HepG2 (cell line): Measurements from ENCODE around the gene LRPAP1. TPM values are rescaled to one million over a fixed set of nuclear protein-coding genes. Genes with fewer than 3 reads are reported as not detected.

ENCODE experiments used
- ATAC-seq: fragments of 200-7000 bp; cut with Tn5 transposase; 3 replicates; pipeline ENCODE4 v1.9.1; 2020; ENCODE audit warnings: mild to moderate bottlenecking, moderate library complexity
- BruUV-seq: library from RNA; stranded (reverse); fragments of 400-500 nt; replicated peaks from 2 replicates; lab custom pipeline; 2021; lab: Mats Ljungman, UMichigan
- CTCF ChIA-PET: fragments of 300-600 bp; formaldehyde crosslinking; extraction: SDS; loops from one replicate; lab custom pipeline; 2021; ENCODE audit warnings: low total read pairs, inconsistent platforms, low intra/inter-chr PET ratio; lab: Yijun Ruan, JAX
- POLR2A ChIA-PET: fragments of 350-600 bp; sonication (Branson Sonifier 250); formaldehyde crosslinking; loops from one replicate; lab custom pipeline; 2020; ENCODE audit warnings: antibody characterized with exemption, inconsistent platforms; lab: Yijun Ruan, JAX
- DNase-seq: peaks from one replicate; pipeline ENCODE4 v3.0.0-alpha.2; 2015; ENCODE audit warnings: low spot score
- FAIRE-seq: peaks from 3 replicates; lab custom pipeline; 2011; peaks lifted over from hg19 to GRCh38; lab: Jason Lieb, UNC
- H2AFZ ChIP-seq: one replicate; pipeline ENCODE4 v1.6.1; 2011; ENCODE audit warnings: low read length, inconsistent platforms
- H3K27ac ChIP-seq: fragments of 300-600 bp; 3 replicates; pipeline ENCODE4 v1.8.0; 2011; ENCODE audit warnings: mixed run types, mild to moderate bottlenecking, mixed read lengths, low read length, inconsistent platforms; ENCODE audit not compliant: insufficient read depth; ENCODE audit errors: extremely low read length
- H3K27me3 ChIP-seq, 2 experiments: fragments of 200-600 bp in 1 of 2; 2 replicates in 1 of 2; 3 replicates in 1 of 2; pipeline versions ENCODE4 v1.6.0 to v1.8.0; 2011; ENCODE audit warnings: low read length in 2 of 2, mild to moderate bottlenecking in 2 of 2, moderate library complexity in 2 of 2, inconsistent platforms in 1 of 2; ENCODE audit not compliant: insufficient read depth in 2 of 2, control insufficient read depth in 1 of 2
- H3K36me3 ChIP-seq, 2 experiments: fragments of 200-600 bp in 1 of 2; replicated peaks in 1 of 2; 2 replicates in 1 of 2; 3 replicates in 1 of 2; pipeline versions ENCODE4 v1.5.1 to v1.8.0; 2011; ENCODE audit warnings: low read length in 2 of 2, inconsistent platforms in 1 of 2; ENCODE audit not compliant: insufficient read depth in 2 of 2, control insufficient read depth in 1 of 2
- H3K4me1 ChIP-seq: 2 replicates; pipeline ENCODE4 v1.5.1; 2012; ENCODE audit warnings: low read length, inconsistent platforms; ENCODE audit not compliant: insufficient read depth
- H3K4me2 ChIP-seq: 2 replicates; pipeline ENCODE4 v1.6.0; 2011; ENCODE audit warnings: low read depth, low read length, inconsistent platforms
- H3K4me3 ChIP-seq, 3 experiments: fragments of 200-600 bp in 1 of 3; sonication (generic), shearing (Covaris generic) in 1 of 3; replicated peaks in 1 of 3; 2 replicates each; pipeline ENCODE4 v1.5.1; 2011 to 2016; ENCODE audit warnings: low read length in 3 of 3, inconsistent platforms in 2 of 3, low read depth in 2 of 3, mild to moderate bottlenecking in 2 of 3, control low read depth in 1 of 3, mixed read lengths in 1 of 3; ENCODE audit not compliant: insufficient read depth in 1 of 3
- H3K79me2 ChIP-seq: one replicate; pipeline ENCODE4 v1.6.1; 2011; ENCODE audit warnings: low read length, inconsistent platforms; ENCODE audit not compliant: insufficient read depth
- H3K9ac ChIP-seq: 2 replicates; pipeline ENCODE4 v1.6.0; 2011; ENCODE audit warnings: mild to moderate bottlenecking, low read depth, low read length, inconsistent platforms; ENCODE audit not compliant: insufficient read depth
- H3K9me3 ChIP-seq: 2 replicates; pipeline ENCODE4 v1.5.1; 2012; ENCODE audit warnings: mild to moderate bottlenecking, low read length
- H4K20me1 ChIP-seq: 2 replicates; pipeline ENCODE4 v1.6.0; 2011; ENCODE audit warnings: inconsistent platforms, mild to moderate bottlenecking, low read length, moderate library complexity; ENCODE audit not compliant: insufficient read depth
- AGO1 ChIP-seq: fragments of 200-400 bp; formaldehyde crosslinking; IDR thresholded peaks from 2 replicates; pipeline ENCODE4 v1.6.1; 2017; ENCODE audit warnings: mild to moderate bottlenecking, low read depth, low read length, moderate library complexity; ENCODE audit not compliant: poor library complexity, severe bottlenecking
- AKAP8 ChIP-seq: sonication (generic); formaldehyde crosslinking; IDR thresholded peaks from 2 replicates; pipeline ENCODE4 v1.5.1; 2020; ENCODE audit warnings: mild to moderate bottlenecking, missing genetic modification reagents
- HNRNPLL ChIP-seq: fragments of 200-400 bp; formaldehyde crosslinking; IDR thresholded peaks from 2 replicates; pipeline ENCODE4 v1.6.1; 2017; ENCODE audit warnings: mild to moderate bottlenecking, low read depth, low read length; ENCODE audit not compliant: poor library complexity, severe bottlenecking
- NCOR1 ChIP-seq: fragments of 200-600 bp; sonication (generic); IDR thresholded peaks from 2 replicates; pipeline ENCODE4 v1.7.0; 2017; ENCODE audit warnings: antibody characterized with exemption, low read length, borderline replicate concordance
- NFRKB ChIP-seq: fragments of 450-650 bp; IDR thresholded peaks from 2 replicates; pipeline ENCODE4 v1.6.1; 2017
- PAXIP1 ChIP-seq: sonication (generic); formaldehyde crosslinking; conservative IDR thresholded peaks from 2 replicates; pipeline ENCODE4 v1.4.0; 2020; ENCODE audit warnings: mild to moderate bottlenecking, missing genetic modification reagents, moderate library complexity
- PLSCR1 ChIP-seq: sonication (generic); formaldehyde crosslinking; IDR thresholded peaks from 2 replicates; pipeline ENCODE4 v1.5.0; 2020; ENCODE audit warnings: missing genetic modification reagents, mild to moderate bottlenecking, borderline replicate concordance
- ZBTB20 ChIP-seq: sonication (generic); formaldehyde crosslinking; IDR thresholded peaks from 2 replicates; pipeline ENCODE4 v1.8.1; 2023; ENCODE audit warnings: missing genetic modification reagents, low read depth, mild to moderate bottlenecking, borderline replicate concordance
- ZBTB4 ChIP-seq: sonication (generic); formaldehyde crosslinking; IDR thresholded peaks from 2 replicates; pipeline ENCODE4 v1.4.0; 2020; ENCODE audit warnings: missing genetic modification reagents, mild to moderate bottlenecking, borderline replicate concordance
- ZNF124 ChIP-seq: sonication (generic); formaldehyde crosslinking; IDR thresholded peaks from 2 replicates; pipeline ENCODE4 v1.4.0; 2020; ENCODE audit warnings: missing genetic modification reagents
- ZNF17 ChIP-seq: sonication (generic); formaldehyde crosslinking; IDR thresholded peaks from 2 replicates; pipeline ENCODE4 v1.5.0; 2020; ENCODE audit warnings: mild to moderate bottlenecking, missing genetic modification reagents
- ZNF326 ChIP-seq: sonication (generic); formaldehyde crosslinking; IDR thresholded peaks from 2 replicates; pipeline ENCODE4 v1.4.0; 2020; ENCODE audit warnings: missing genetic modification reagents, borderline replicate concordance
- ZNF484 ChIP-seq: sonication (generic); formaldehyde crosslinking; IDR thresholded peaks from 2 replicates; pipeline ENCODE4 v1.5.1; 2020; ENCODE audit warnings: mild to moderate bottlenecking, low read depth, missing genetic modification reagents, borderline replicate concordance
- ZNF546 ChIP-seq: sonication (generic); formaldehyde crosslinking; conservative IDR thresholded peaks from 2 replicates; pipeline ENCODE4 v1.8.1; 2023; ENCODE audit warnings: mild to moderate bottlenecking, missing genetic modification reagents
- ZNF83 ChIP-seq: sonication (generic); formaldehyde crosslinking; IDR thresholded peaks from 2 replicates; pipeline ENCODE4 v1.4.0; 2020; ENCODE audit warnings: missing genetic modification reagents, mild to moderate bottlenecking, borderline replicate concordance
- WGBS: methylation state at CpG from one replicate; pipeline ENCODE4 v1.1.6; 2017; ENCODE audit warnings: low lambda C conversion rate; 5-methylcytosine and 5-hydroxymethylcytosine counted together
- in situ Hi-C: cut with HindIII; loops from 2 replicates; pipeline ENCODE4 v1.10.0; 2017; ENCODE audit warnings: low pct_unique_long_range_greater_than_20kb; ENCODE audit not compliant: extremely low pct_ligation_motif_present
- intact Hi-C: fragments of 100-400 bp; cut with micrococcal nuclease; formaldehyde crosslinking; loops from one replicate; pipeline ENCODE4 v1.10.0; 2022; ENCODE audit not compliant: unreplicated experiment
- polyA plus RNA-seq, 8 experiments: library from polyadenylated mRNA; depleted of rRNA in 3 of 8; stranded (reverse) in 7 of 8; unstranded in 1 of 8; fragments of >200 nt; fragmentation: Illumina TruSeq in 4 of 8; extraction: Trizol in 4 of 8; gene quantifications; 2 replicates each; pipeline versions ENCODE4 v1.2.1 to v1.2.3, GENCODE V29; 2011 to 2016; ENCODE audit warnings: low read depth in 4 of 8, missing spikeins in 1 of 8, mixed read lengths in 1 of 8; ENCODE audit not compliant: insufficient read depth in 1 of 8
- total RNA-seq, 5 experiments: library from RNA; depleted of rRNA; stranded (reverse); fragments of >200 nt; fragmentation: Illumina TruSeq; extraction: Trizol; gene quantifications; 2 replicates each; pipeline ENCODE4 v1.2.3, GENCODE V29; 2016; ENCODE audit warnings: low read depth in 1 of 5

The LRPAP1 gene
- total and polyA plus RNA-seq, 2 of the 13 experiments (the other 11 are each of a cell fraction or from before 2014, with no cell fraction given), result 153 to 191 TPM

- FAIRE-seq (no peak), ATAC-seq (peak; percentile 11), DNase-seq (no peak)
- Histone ChIP-seq H4K20me1 (peaks cover 3% of the 10 kb centered on the region; the same call in 1 of the 2 replicates), H3K9me3 (no peaks in the 10 kb centered on the region), H3K4me2 (no peak overlapping the region), H3K36me3 (no peaks in the 10 kb centered on the region; a peak in 1 of 5 replicates), H3K27me3 (peaks cover 15 to 53% of the 10 kb centered on the region in 2 experiments), H3K27ac (no peak overlapping the region), H2AFZ (no peak overlapping the region), H3K4me1 (peaks cover 28% of the 10 kb centered on the region), H3K9ac (no peak overlapping the region), H3K4me3 (no peak overlapping the region), H3K79me2 (no peaks in the 10 kb centered on the region)
- in situ Hi-C loops (no loop called here), intact Hi-C loops (no loop called here)
- ChIA-PET CTCF (no interaction called here), POLR2A (no interaction called here)
- WGBS, result 13% methylated on average over 3 of the region's 28 CpGs
- TF ChIP-seq ZNF546 (CRISPR knock-in tag) (no peak), NCOR1 (no peak), ZNF124 (no peak), NFRKB (no peak), AGO1 (peak; percentile 91), HNRNPLL (peak; percentile 5), ZBTB20 (CRISPR knock-in tag) (no peak), AKAP8 (CRISPR knock-in tag) (0 out of 2 replicates have a peak, but pooled peaks have one; percentile 6), ZBTB4 (no peak), ZNF326 (no peak), ZNF83 (CRISPR knock-in tag) (0 out of 2 replicates have a peak, but pooled peaks have one; percentile 8), PLSCR1 (no peak), ZNF484 (CRISPR knock-in tag) (no peak), PAXIP1 (CRISPR knock-in tag) (no peak), ZNF17 (0 out of 2 replicates have a peak, but pooled peaks have one; percentile 66)
- BruUV-seq, result no TSS peak
Measured at GRCh38 chr4:3495204-3495975, 36.8 kb downstream of the LRPAP1 start.
